HepG2 (cell line): ENCODE data around the gene F12. TPM values are rescaled to one million over a fixed set of nuclear protein-coding genes. Genes with fewer than 3 reads are reported as not detected.

ENCODE experiments used
- CBX5 ChIP-seq: sonication (generic); formaldehyde crosslinking; IDR thresholded peaks from 2 replicates; pipeline ENCODE4 v1.4.0; 2020; ENCODE audit warnings: missing genetic modification reagents, borderline replicate concordance
- CREB1 ChIP-seq, 2 experiments: fragments of 450-650 bp in 1 of 2; IDR thresholded peaks; 2 replicates each; pipeline ENCODE4 v1.6.1; 2016 to 2017; ENCODE audit warnings: control low read depth in 1 of 2, mild to moderate bottlenecking in 1 of 2, missing compliant biosample characterization in 1 of 2, missing genetic modification characterization in 1 of 2
- ETV6 ChIP-seq: sonication (generic); formaldehyde crosslinking; conservative IDR thresholded peaks from 2 replicates; pipeline ENCODE4 v1.4.0; 2020; ENCODE audit warnings: missing genetic modification reagents
- GABPA ChIP-seq, 2 experiments: IDR thresholded peaks; 2 replicates each; pipeline ENCODE4 v1.6.1; 2011 to 2016; ENCODE audit warnings: low read depth in 2 of 2, low read length in 1 of 2, missing biosample characterization in 1 of 2, missing genetic modification characterization in 1 of 2
- HOXA9 ChIP-seq: sonication (generic); formaldehyde crosslinking; IDR thresholded peaks from 2 replicates; pipeline ENCODE4 v1.8.1; 2022; ENCODE audit warnings: missing genetic modification reagents, mild to moderate bottlenecking, moderate library complexity, borderline replicate concordance
- IKZF4 ChIP-seq: sonication (generic); formaldehyde crosslinking; IDR thresholded peaks from 2 replicates; pipeline ENCODE4 v1.5.1; 2020; ENCODE audit warnings: borderline replicate concordance, mild to moderate bottlenecking, low read depth, missing genetic modification reagents; ENCODE audit errors: not compliant biosample characterization
- MAX ChIP-seq: IDR thresholded peaks from 2 replicates; pipeline ENCODE4 v1.6.1; 2012; ENCODE audit warnings: inconsistent platforms
- MED13 ChIP-seq: sonication (generic); formaldehyde crosslinking; IDR thresholded peaks from 2 replicates; pipeline ENCODE4 v1.5.0; 2020; ENCODE audit warnings: missing genetic modification reagents
- MXD1 ChIP-seq: sonication (generic); formaldehyde crosslinking; IDR thresholded peaks from 2 replicates; pipeline ENCODE4 v1.4.0; 2020; ENCODE audit warnings: mild to moderate bottlenecking, missing genetic modification reagents
- NFYB ChIP-seq: sonication (generic); formaldehyde crosslinking; IDR thresholded peaks from 2 replicates; pipeline ENCODE4 v1.4.0; 2020; ENCODE audit warnings: missing genetic modification reagents
- PAWR ChIP-seq: sonication (generic); formaldehyde crosslinking; IDR thresholded peaks from 2 replicates; pipeline ENCODE4 v1.4.0; 2020; ENCODE audit warnings: missing genetic modification reagents, mild to moderate bottlenecking, borderline replicate concordance
- POGK ChIP-seq: sonication (generic); formaldehyde crosslinking; conservative IDR thresholded peaks from 2 replicates; pipeline ENCODE4 v1.8.0; 2022; ENCODE audit warnings: mild to moderate bottlenecking, moderate library complexity, missing genetic modification reagents
- SMAD9 ChIP-seq: sonication (generic); formaldehyde crosslinking; IDR thresholded peaks from 2 replicates; pipeline ENCODE4 v1.5.1; 2020; ENCODE audit warnings: mild to moderate bottlenecking, missing genetic modification reagents
- SP1 ChIP-seq, 2 experiments: fragments of 450-650 bp in 1 of 2; sonication (generic) in 1 of 2; formaldehyde crosslinking in 1 of 2; IDR thresholded peaks; 2 replicates each; pipeline versions ENCODE4 v1.4.0 to v1.6.1; 2016 to 2020; ENCODE audit warnings: missing genetic modification reagents in 1 of 2
- SSRP1 ChIP-seq: IDR thresholded peaks from 2 replicates; pipeline ENCODE4 v1.6.1; 2016; ENCODE audit warnings: control low read depth
- TOE1 ChIP-seq: sonication (generic); formaldehyde crosslinking; IDR thresholded peaks from 2 replicates; pipeline ENCODE4 v1.4.0; 2020; ENCODE audit warnings: mild to moderate bottlenecking, missing genetic modification reagents
- ZFP90 ChIP-seq: sonication (generic); formaldehyde crosslinking; IDR thresholded peaks from 2 replicates; pipeline ENCODE4 v1.8.0; 2022; ENCODE audit warnings: missing genetic modification reagents, mild to moderate bottlenecking, inconsistent platforms, borderline replicate concordance
- ZNF136 ChIP-seq: sonication (generic); formaldehyde crosslinking; IDR thresholded peaks from 2 replicates; pipeline ENCODE4 v1.8.1; 2022; ENCODE audit warnings: low read depth, mild to moderate bottlenecking, moderate library complexity, missing genetic modification reagents
- ZNF3 ChIP-seq: IDR thresholded peaks from 2 replicates; pipeline ENCODE4 v1.7.0; 2017; ENCODE audit warnings: inconsistent platforms
- ZNF468 ChIP-seq: sonication (generic); formaldehyde crosslinking; IDR thresholded peaks from 2 replicates; pipeline ENCODE4 v1.8.0; 2022; ENCODE audit warnings: mild to moderate bottlenecking, moderate library complexity, missing genetic modification reagents
- ZZZ3 ChIP-seq: sonication (generic); formaldehyde crosslinking; IDR thresholded peaks from 2 replicates; pipeline ENCODE4 v1.4.0; 2020; ENCODE audit warnings: missing genetic modification reagents, mild to moderate bottlenecking, borderline replicate concordance
- polyA plus RNA-seq, 8 experiments: library from polyadenylated mRNA; depleted of rRNA in 3 of 8; stranded (reverse) in 7 of 8; unstranded in 1 of 8; fragments of >200 nt; fragmentation: Illumina TruSeq in 4 of 8; extraction: Trizol in 4 of 8; gene quantifications; 2 replicates each; pipeline versions ENCODE4 v1.2.1 to v1.2.3, GENCODE V29; 2011 to 2016; ENCODE audit warnings: low read depth in 4 of 8, missing spikeins in 1 of 8, mixed read lengths in 1 of 8; ENCODE audit not compliant: insufficient read depth in 1 of 8
- total RNA-seq, 5 experiments: library from RNA; depleted of rRNA; stranded (reverse); fragments of >200 nt; fragmentation: Illumina TruSeq; extraction: Trizol; gene quantifications; 2 replicates each; pipeline ENCODE4 v1.2.3, GENCODE V29; 2016; ENCODE audit warnings: low read depth in 1 of 5
- TF ChIP-seq, protein P1 (sequence below): sonication (generic); formaldehyde crosslinking; IDR thresholded peaks from 2 replicates; pipeline ENCODE4 v1.9.0; 2022; ENCODE audit warnings: missing genetic modification reagents, mild to moderate bottlenecking, borderline replicate concordance
- TF ChIP-seq, protein P2 (sequence below): sonication (generic); formaldehyde crosslinking; IDR thresholded peaks from 2 replicates; pipeline ENCODE4 v1.8.1; 2023; ENCODE audit warnings: mild to moderate bottlenecking, missing genetic modification reagents

F12 gene
- total and polyA plus RNA-seq, 2 of the 13 experiments (the other 11 are each of a cell fraction or from before 2014, with no cell fraction given), result 2.5 to 3.0 TPM

- TF ChIP-seq CBX5 (CRISPR knock-in tag) (peak; percentile 17; the same call in 1 of the 2 replicates), MXD1 (peak; percentile 44; the same call in 1 of the 2 replicates), CREB1 (IDR thresholded peaks at IDR 0.05) (peak; percentile 90), CREB1 (CRISPR knock-in tag; IDR thresholded peaks at IDR 0.05) (peak; percentile 96), SMAD9 (CRISPR knock-in tag) (peak; percentile 50; the same call in 1 of the 2 replicates), ZFP90 (CRISPR knock-in tag) (0 out of 2 replicates have a peak, but pooled peaks have one; percentile 33), GABPA (IDR thresholded peaks at IDR 0.05; ENCODE audit: low read depth, low read length) (no peak), GABPA (CRISPR knock-in tag; IDR thresholded peaks at IDR 0.05; ENCODE audit: low read depth) (peak; percentile 82), ZZZ3 (CRISPR knock-in tag) (no peak), MAX (peak; percentile 74; the same call in 1 of the 2 replicates), SP1 (IDR thresholded peaks at IDR 0.05) (no peak), SP1 (CRISPR knock-in tag; IDR thresholded peaks at IDR 0.05) (peak; percentile 59; the same call in 1 of the 2 replicates), ZNF468 (CRISPR knock-in tag) (no peak), POGK (CRISPR knock-in tag) (0 out of 2 replicates have a peak, but pooled peaks have one; percentile 21), SSRP1 (CRISPR knock-in tag) (0 out of 2 replicates have a peak, but pooled peaks have one; percentile 6), PAWR (no peak), ZNF3 (CRISPR knock-in tag) (peak; percentile 30; the same call in 1 of the 2 replicates), MED13 (peak; percentile 71; the same call in 1 of the 2 replicates), NFYB (CRISPR knock-in tag) (peak; percentile 91), TOE1 (0 out of 2 replicates have a peak, but pooled peaks have one; percentile 57), IKZF4 (CRISPR knock-in tag) (no peak), ZNF136 (CRISPR knock-in tag) (0 out of 2 replicates have a peak, but pooled peaks have one; percentile 53), ETV6 (peak; percentile 57; the same call in 1 of the 2 replicates), HOXA9 (CRISPR knock-in tag) (peak; percentile 14; the same call in 1 of the 2 replicates)
- TF ChIP-seq, protein P1, sequence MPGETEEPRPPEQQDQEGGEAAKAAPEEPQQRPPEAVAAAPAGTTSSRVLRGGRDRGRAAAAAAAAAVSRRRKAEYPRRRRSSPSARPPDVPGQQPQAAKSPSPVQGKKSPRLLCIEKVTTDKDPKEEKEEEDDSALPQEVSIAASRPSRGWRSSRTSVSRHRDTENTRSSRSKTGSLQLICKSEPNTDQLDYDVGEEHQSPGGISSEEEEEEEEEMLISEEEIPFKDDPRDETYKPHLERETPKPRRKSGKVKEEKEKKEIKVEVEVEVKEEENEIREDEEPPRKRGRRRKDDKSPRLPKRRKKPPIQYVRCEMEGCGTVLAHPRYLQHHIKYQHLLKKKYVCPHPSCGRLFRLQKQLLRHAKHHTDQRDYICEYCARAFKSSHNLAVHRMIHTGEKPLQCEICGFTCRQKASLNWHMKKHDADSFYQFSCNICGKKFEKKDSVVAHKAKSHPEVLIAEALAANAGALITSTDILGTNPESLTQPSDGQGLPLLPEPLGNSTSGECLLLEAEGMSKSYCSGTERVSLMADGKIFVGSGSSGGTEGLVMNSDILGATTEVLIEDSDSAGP, result peak; percentile 67; the same call in 1 of the 2 replicates
- TF ChIP-seq, protein P2, sequence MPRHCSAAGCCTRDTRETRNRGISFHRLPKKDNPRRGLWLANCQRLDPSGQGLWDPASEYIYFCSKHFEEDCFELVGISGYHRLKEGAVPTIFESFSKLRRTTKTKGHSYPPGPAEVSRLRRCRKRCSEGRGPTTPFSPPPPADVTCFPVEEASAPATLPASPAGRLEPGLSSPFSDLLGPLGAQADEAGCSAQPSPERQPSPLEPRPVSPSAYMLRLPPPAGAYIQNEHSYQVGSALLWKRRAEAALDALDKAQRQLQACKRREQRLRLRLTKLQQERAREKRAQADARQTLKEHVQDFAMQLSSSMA, result no peak
Observed at GRCh38 chr5:177425801-177426565, 16.6 kb upstream of the F12 start (continued).
